T-helper 1 cell treated with Interleukin-12 subunit alpha and Interleukin-12 subunit beta and Interleukin-4 antibody, amounts not matched to agents 30 μg/mL and 1 μg/mL, for 36 hours (primary cell): ENCODE data around the gene BRICD5.

Source experiments
- H3K27ac Mint-ChIP-seq: one replicate; pipeline ENCODE4 v1.8.0; 2021; ENCODE audit warnings: mild to moderate bottlenecking, mixed read lengths
- H3K27me3 Mint-ChIP-seq: one replicate; pipeline ENCODE4 v1.8.0; 2021; ENCODE audit warnings: low read depth, mixed read lengths
- H3K36me3 Mint-ChIP-seq: one replicate; pipeline ENCODE4 v1.8.0; 2021; ENCODE audit warnings: low read depth, mixed read lengths
- H3K4me1 Mint-ChIP-seq: one replicate; pipeline ENCODE4 v1.8.0; 2021; ENCODE audit warnings: low read depth, mixed read lengths
- H3K4me3 Mint-ChIP-seq: one replicate; pipeline ENCODE4 v1.8.0; 2021; ENCODE audit warnings: mild to moderate bottlenecking, moderate library complexity, mixed read lengths
- H3K9me3 Mint-ChIP-seq: one replicate; pipeline ENCODE4 v1.8.0; 2021; ENCODE audit warnings: mixed read lengths

Gene BRICD5

DNA sequence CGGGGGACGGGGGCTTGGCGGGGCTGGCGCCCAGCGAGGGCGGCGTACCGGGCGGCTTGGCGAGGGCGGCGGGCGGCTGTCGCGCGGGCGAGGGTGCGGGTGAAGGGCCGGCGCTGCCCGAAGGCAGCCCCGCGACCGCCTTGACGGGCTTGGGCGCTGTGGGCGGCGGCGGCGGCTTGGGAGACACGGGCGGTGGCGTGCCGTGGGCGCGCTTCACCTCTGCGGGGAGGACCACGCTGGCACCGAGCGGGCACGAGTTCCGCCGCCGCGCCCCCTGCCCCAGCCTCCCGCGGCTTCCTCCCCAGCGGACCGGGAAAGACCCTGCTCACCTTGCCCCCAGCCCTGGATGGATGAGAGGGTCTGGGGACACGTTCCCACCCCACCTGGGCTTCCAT lies 31.6 kb downstream of the BRICD5 start:
- Mint-ChIP-seq H3K9me3 (no peaks in the 10 kb centered on the region), H3K4me3 (no peak overlapping the region), H3K27ac (no peak overlapping the region), H3K4me1 (no peaks in the 10 kb centered on the region), H3K27me3 (no peaks in the 10 kb centered on the region), H3K36me3 (peaks cover 5% of the 10 kb centered on the region)

GRCh38 chr16:2178321-2179106 lies 32.1 kb downstream of the BRICD5 start:
- Mint-ChIP-seq H3K27ac (no peak overlapping the region), H3K9me3 (no peaks in the 10 kb centered on the region), H3K4me3 (no peak overlapping the region), H3K27me3 (no peaks in the 10 kb centered on the region), H3K4me1 (no peaks in the 10 kb centered on the region), H3K36me3 (peaks cover 8% of the 10 kb centered on the region)

- Mint-ChIP-seq H3K4me3 (no peak overlapping the region), H3K4me1 (no peaks in the 10 kb centered on the region), H3K36me3 (peaks cover 9% of the 10 kb centered on the region), H3K27ac (no peak overlapping the region), H3K27me3 (no peaks in the 10 kb centered on the region), H3K9me3 (no peaks in the 10 kb centered on the region)
Measured at GRCh38 chr16:2177561-2177960, 33.1 kb downstream of the BRICD5 start.

GRCh38 chr16:2177101-2177500 lies 33.6 kb downstream of the BRICD5 start:
- Mint-ChIP-seq H3K36me3 (peaks cover 8% of the 10 kb centered on the region), H3K4me3 (no peak overlapping the region)

DNA sequence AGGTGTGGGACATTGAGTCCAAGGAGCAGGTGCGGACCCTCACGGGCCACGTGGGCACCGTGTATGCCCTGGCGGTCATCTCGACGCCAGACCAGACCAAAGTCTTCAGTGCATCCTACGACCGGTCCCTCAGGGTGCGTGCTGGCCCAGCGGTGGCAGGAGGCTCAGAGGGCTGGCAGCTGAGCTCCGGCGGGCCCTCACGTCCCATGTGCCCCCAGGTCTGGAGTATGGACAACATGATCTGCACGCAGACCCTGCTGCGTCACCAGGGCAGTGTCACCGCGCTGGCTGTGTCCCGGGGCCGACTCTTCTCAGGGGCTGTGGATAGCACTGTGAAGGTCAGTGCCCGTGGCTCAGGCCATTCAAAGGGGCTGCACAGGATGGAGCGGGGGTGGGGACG lies 34.6 kb downstream of the BRICD5 start:
- H3K4me3 Mint-ChIP-seq, result no peak overlapping the region
- H3K36me3 Mint-ChIP-seq, result peaks cover 8% of the 10 kb centered on the region

More at GRCh38 chr16:2177101-2177500, 33.6 kb downstream of the BRICD5 start:
- Mint-ChIP-seq H3K4me1 (no peaks in the 10 kb centered on the region), H3K27ac (no peak overlapping the region), H3K9me3 (no peaks in the 10 kb centered on the region), H3K27me3 (no peaks in the 10 kb centered on the region)

GRCh38 chr16:2175454-2175853 lies 35.2 kb downstream of the BRICD5 start:
- H3K9me3 Mint-ChIP-seq, result no peaks in the 10 kb centered on the region
- H3K36me3 Mint-ChIP-seq, result peaks cover 8% of the 10 kb centered on the region
- H3K27ac Mint-ChIP-seq, result no peak overlapping the region
- no peak overlapping the region for H3K4me3 Mint-ChIP-seq
- no peaks in the 10 kb centered on the region for H3K27me3 Mint-ChIP-seq
- no peaks in the 10 kb centered on the region for H3K4me1 Mint-ChIP-seq

More for the DNA sequence above, 34.6 kb downstream of the BRICD5 start:
- no peak overlapping the region for H3K27ac Mint-ChIP-seq
- no peaks in the 10 kb centered on the region for H3K9me3 Mint-ChIP-seq
- no peaks in the 10 kb centered on the region for H3K27me3 Mint-ChIP-seq
- no peaks in the 10 kb centered on the region for H3K4me1 Mint-ChIP-seq

DNA sequence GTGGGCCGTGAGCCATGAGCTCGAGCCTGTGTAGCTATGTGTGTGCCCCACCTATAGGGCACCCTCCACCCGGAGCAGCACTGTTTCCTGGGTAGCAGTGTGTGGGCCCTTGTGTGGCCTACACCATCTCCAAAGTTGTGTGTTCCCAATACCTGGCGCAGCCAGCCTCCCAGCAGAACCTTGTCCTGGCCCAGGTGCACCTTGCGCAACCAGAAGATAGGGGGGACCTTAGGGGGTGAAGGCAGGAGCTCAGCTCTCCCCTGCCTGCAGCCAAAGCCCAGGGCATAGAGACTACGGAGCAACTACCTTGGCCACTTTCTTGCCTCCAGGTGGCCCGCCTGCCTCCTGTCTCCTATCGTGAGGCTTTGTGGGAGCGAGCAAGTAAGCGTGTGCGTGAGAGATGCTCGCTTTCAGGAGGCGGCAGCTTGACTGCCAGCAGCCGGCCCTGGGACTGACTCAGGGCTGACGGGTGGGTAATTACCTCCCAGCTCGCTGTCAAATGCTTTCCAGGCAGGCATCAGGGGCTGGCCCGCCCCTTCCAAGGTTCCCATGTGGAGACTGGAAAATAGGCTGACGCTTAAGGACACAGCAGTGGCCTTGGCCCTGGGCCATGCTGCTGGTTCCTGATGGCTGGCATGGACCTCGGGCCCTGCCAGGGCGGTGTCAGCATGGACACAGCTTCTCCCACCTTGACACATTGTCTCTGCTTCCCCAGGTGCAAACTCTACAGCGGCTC lies 36.1 kb downstream of the BRICD5 start:
- Mint-ChIP-seq H3K27ac (no peak overlapping the region), H3K9me3 (no peaks in the 10 kb centered on the region), H3K27me3 (no peaks in the 10 kb centered on the region), H3K4me3 (no peak overlapping the region), H3K36me3 (peaks cover 8% of the 10 kb centered on the region), H3K4me1 (no peaks in the 10 kb centered on the region)

DNA sequence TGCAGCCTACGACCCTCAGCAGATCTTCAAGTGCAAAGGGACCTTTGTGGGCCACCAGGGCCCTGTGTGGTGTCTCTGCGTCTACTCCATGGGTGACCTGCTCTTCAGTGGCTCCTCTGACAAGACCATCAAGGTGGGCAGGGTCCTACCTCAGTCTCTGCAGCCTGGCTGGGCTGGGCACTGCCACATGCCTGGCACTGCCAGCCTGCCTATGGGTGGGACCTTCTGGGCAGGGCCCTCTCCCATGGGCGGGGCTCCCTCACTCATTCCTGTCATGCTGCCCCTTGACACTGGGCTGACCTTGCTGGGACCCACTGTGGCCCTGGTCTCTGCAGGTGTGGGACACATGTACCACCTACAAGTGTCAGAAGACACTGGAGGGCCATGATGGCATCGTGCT lies 36.7 kb downstream of the BRICD5 start:
- peaks cover 8% of the 10 kb centered on the region for H3K36me3 Mint-ChIP-seq
- no peaks in the 10 kb centered on the region for H3K27me3 Mint-ChIP-seq
- H3K4me1 Mint-ChIP-seq, result no peaks in the 10 kb centered on the region
- no peaks in the 10 kb centered on the region for H3K9me3 Mint-ChIP-seq
- no peak overlapping the region for H3K4me3 Mint-ChIP-seq
- H3K27ac Mint-ChIP-seq, result no peak overlapping the region

DNA sequence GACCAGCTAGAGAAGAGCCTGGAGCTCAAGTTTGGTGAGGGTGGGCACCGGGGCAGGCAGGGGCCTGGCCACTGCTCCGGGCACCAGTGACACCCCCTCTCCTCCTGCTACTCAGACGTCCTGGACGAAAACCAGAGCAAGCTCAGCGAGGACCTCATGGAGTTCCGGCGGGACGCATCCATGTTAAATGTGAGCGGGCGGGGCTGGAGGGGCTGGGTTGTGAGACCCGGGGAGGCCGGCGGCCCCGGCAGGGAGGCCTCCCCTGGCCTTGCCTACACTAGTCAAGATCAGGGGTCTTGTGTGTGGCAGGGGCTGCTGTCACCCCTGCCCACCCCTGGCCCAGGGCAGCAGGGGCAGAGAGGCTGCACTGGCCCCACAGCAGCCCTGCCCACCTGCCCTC lies 37.3 kb downstream of the BRICD5 start:
- H3K9me3 Mint-ChIP-seq, result no peaks in the 10 kb centered on the region
- no peak overlapping the region for H3K27ac Mint-ChIP-seq
- peaks cover 8% of the 10 kb centered on the region for H3K36me3 Mint-ChIP-seq
- H3K27me3 Mint-ChIP-seq, result no peaks in the 10 kb centered on the region
- no peaks in the 10 kb centered on the region for H3K4me1 Mint-ChIP-seq
- H3K4me3 Mint-ChIP-seq, result no peak overlapping the region

GRCh38 chr16:2172688-2173335 lies 37.9 kb downstream of the BRICD5 start:
- no peaks in the 10 kb centered on the region for H3K4me1 Mint-ChIP-seq
- no peaks in the 10 kb centered on the region for H3K27me3 Mint-ChIP-seq
- no peaks in the 10 kb centered on the region for H3K9me3 Mint-ChIP-seq
- no peak overlapping the region for H3K4me3 Mint-ChIP-seq
- peaks cover 8% of the 10 kb centered on the region for H3K36me3 Mint-ChIP-seq
- no peak overlapping the region for H3K27ac Mint-ChIP-seq

GRCh38 chr16:2171601-2172178 lies 39.0 kb downstream of the BRICD5 start:
- H3K4me3 Mint-ChIP-seq, result no peak overlapping the region
- no peaks in the 10 kb centered on the region for H3K4me1 Mint-ChIP-seq
- no peaks in the 10 kb centered on the region for H3K27me3 Mint-ChIP-seq
- no peak overlapping the region for H3K27ac Mint-ChIP-seq
- H3K9me3 Mint-ChIP-seq, result no peaks in the 10 kb centered on the region
- peaks cover 8% of the 10 kb centered on the region for H3K36me3 Mint-ChIP-seq

DNA sequence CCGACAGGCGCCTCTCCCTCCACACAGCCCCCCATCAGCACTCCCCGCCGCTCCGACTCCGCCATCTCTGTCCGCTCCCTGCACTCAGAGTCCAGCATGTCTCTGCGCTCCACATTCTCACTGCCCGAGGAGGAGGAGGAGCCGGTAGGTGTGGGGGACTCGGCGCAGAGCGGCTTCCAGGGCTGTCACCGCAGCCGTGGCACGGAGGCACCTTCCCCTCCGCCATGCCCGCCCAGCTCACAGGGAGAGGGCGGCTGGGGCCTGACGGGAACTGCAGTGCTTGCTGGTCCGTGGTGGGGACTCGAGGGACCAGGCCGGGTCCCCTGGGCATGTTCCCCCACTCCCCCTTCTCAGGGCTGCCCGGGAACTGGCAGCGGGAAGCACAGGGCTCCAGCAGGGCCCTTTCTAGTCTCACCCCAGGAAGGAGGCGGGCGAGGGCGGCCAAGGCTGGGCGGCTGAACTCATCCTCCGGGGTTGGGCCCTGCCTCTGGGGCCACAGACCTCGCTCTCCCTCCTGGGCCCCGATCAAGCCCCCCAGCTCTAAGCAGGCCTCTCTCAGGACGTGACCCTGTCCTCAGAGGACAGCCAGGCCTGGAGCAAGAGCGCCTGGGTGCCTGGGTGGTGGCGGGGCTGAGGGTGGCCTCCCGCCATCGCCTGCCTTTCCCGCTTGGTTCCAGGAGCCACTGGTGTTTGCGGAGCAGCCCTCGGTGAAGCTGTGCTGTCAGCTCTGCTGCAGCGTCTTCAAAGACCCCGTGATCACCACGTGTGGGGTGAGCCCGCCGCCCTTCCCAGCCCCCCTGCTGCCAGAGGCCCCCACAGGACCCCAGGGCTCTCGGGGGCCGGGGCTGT lies 39.9 kb downstream of the BRICD5 start:
- Mint-ChIP-seq H3K27me3 (no peaks in the 10 kb centered on the region), H3K36me3 (peaks cover 9% of the 10 kb centered on the region), H3K27ac (no peak overlapping the region), H3K4me1 (no peaks in the 10 kb centered on the region), H3K4me3 (no peak overlapping the region), H3K9me3 (no peaks in the 10 kb centered on the region)

DNA sequence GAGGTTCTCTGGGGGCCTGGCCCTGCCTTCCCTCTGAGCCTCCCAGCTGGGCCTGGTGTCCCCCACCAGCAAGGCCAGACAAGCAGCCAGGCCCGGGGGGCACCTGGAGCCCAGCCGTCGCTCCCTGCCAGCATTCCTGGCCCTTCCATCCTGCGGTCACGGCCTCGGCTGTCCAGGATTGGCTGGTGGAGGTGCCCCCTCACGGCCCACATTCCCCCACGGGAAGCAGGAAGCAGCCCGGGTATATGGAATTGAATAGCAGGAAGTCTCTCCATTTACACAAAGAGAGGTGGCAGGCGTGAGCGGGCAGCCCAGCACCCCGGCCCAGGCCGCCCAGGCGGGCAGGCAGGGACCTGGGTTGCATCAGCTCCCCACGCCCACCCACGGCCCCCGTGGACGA lies 40.6 kb downstream of the BRICD5 start:
- H3K9me3 Mint-ChIP-seq, result no peaks in the 10 kb centered on the region
- no peaks in the 10 kb centered on the region for H3K4me1 Mint-ChIP-seq
- no peak overlapping the region for H3K4me3 Mint-ChIP-seq
- H3K27ac Mint-ChIP-seq, result no peak overlapping the region
- H3K27me3 Mint-ChIP-seq, result no peaks in the 10 kb centered on the region
- peaks cover 10% of the 10 kb centered on the region for H3K36me3 Mint-ChIP-seq

GRCh38 chr16:2167068-2167638 lies 43.5 kb downstream of the BRICD5 start:
- Mint-ChIP-seq H3K4me3 (no peak overlapping the region), H3K27me3 (no peaks in the 10 kb centered on the region), H3K9me3 (no peaks in the 10 kb centered on the region), H3K36me3 (peaks cover 8% of the 10 kb centered on the region), H3K4me1 (no peaks in the 10 kb centered on the region), H3K27ac (no peak overlapping the region)
